ENCODE measurements around the gene PALM2AKAP2. TPM values are rescaled to one million over a fixed set of nuclear protein-coding genes. Genes with fewer than 3 reads are reported as not detected.

PALM2AKAP2 gene
- total RNA-seq, 4 donors from 2014 or later = 0.78 to 9.0 (median 4.4) TPM

- Histone ChIP-seq H3K27me3 (no peaks in the 10 kb centered on the region), H3K4me3 (no peak overlapping the region), H3K4me1 (peaks cover 0 to 15% (median 5%) of the 10 kb centered on the region in 4 donors), H3K9me3 (no peaks in the 10 kb centered on the region), H3K27ac (no peak overlapping the region), H3K36me3 (no peaks in the 10 kb centered on the region)
- WGBS, 2 donors = 60 to 66% methylated on average over 3 of the region's 3 CpGs
- no peak for TF ChIP-seq EP300 (IDR thresholded peaks at IDR 0.05)
- TF ChIP-seq CTCF (IDR thresholded peaks at IDR 0.05) = no peak
- no peak for DNase-seq (ENCODE audit: low spot score in 2 of 2)
Measured at GRCh38 chr9:109789971-109790370, 10.0 kb downstream of the PALM2AKAP2 start.

GRCh38 chr9:109791003-109791677 lies 11.1 kb downstream of the PALM2AKAP2 start:
- Histone ChIP-seq H3K4me3 (no peak overlapping the region), H3K27me3 (no peaks in the 10 kb centered on the region), H3K27ac (no peak overlapping the region), H3K9me3 (no peaks in the 10 kb centered on the region), H3K4me1 (peaks cover 0 to 15% (median 5%) of the 10 kb centered on the region in 4 donors), H3K36me3 (no peaks in the 10 kb centered on the region)
- TF ChIP-seq POLR2A (IDR thresholded peaks at IDR 0.05) (no peak), EP300 (IDR thresholded peaks at IDR 0.05) (no peak), CTCF (IDR thresholded peaks at IDR 0.05) (no peak)
- WGBS, 2 donors = 89 to 93% methylated on average over 6 of the region's 6 CpGs
- no peak for DNase-seq (ENCODE audit: low spot score in 2 of 2)

GRCh38 chr9:109791747-109792146 lies 11.7 kb downstream of the PALM2AKAP2 start:
- peaks cover 0 to 15% (median 5%) of the 10 kb centered on the region in 4 donors for H3K4me1 ChIP-seq
- H3K9me3 ChIP-seq = no peaks in the 10 kb centered on the region
- TF ChIP-seq POLR2A (IDR thresholded peaks at IDR 0.05) (no peak), CTCF (IDR thresholded peaks at IDR 0.05) (no peak), EP300 (IDR thresholded peaks at IDR 0.05) (no peak)
- no peaks in the 10 kb centered on the region for H3K27me3 ChIP-seq
- WGBS, 2 donors = 69 to 74% methylated on average over 1 of the region's 1 CpG
- DNase-seq (ENCODE audit: low spot score in 2 of 2) = no peak
- H3K27ac ChIP-seq = no peak overlapping the region
- no peak overlapping the region for H3K4me3 ChIP-seq
- H3K36me3 ChIP-seq = no peaks in the 10 kb centered on the region

GRCh38 chr9:109792951-109793546 lies 13.1 kb downstream of the PALM2AKAP2 start:
- H3K27ac ChIP-seq = peak overlapping the region in 1 of 4 donors; percentile 68

More at GRCh38 chr9:109792951-109793546, 13.1 kb downstream of the PALM2AKAP2 start:
- H3K9me3 ChIP-seq = no peaks in the 10 kb centered on the region
- DNase-seq (ENCODE audit: low spot score in 2 of 2) = no peak
- H3K27me3 ChIP-seq = no peaks in the 10 kb centered on the region
- TF ChIP-seq CTCF (IDR thresholded peaks at IDR 0.05) (no peak), POLR2A (IDR thresholded peaks at IDR 0.05) (no peak), EP300 (IDR thresholded peaks at IDR 0.05) (no peak)
- peaks cover 0 to 15% (median 5%) of the 10 kb centered on the region in 4 donors for H3K4me1 ChIP-seq
- WGBS, 2 donors = 62 to 77% methylated on average over 1 of the region's 1 CpG
- no peak overlapping the region for H3K4me3 ChIP-seq
- H3K36me3 ChIP-seq = no peaks in the 10 kb centered on the region
